SKM-1 (cell line): Measurements from ENCODE around the gene SNRK.
A peak's percentile ranks its signal among the peaks of the same experiment; 100 is the strongest.
"Not testable (repeated sequence)": the region's sequence is repeated elsewhere in the genome, so short reads cannot be mapped to it uniquely, and the experiment has no call there.

Experiments
- DNase-seq: peaks from one replicate; lab custom pipeline; 2025; ENCODE audit not compliant: unreplicated experiment; lab: John Stamatoyannopoulos, UW

The SNRK gene

GRCh38 chr3:43345877-43346276, 59.5 kb downstream of the SNRK start:
- no peak for DNase-seq

DNA sequence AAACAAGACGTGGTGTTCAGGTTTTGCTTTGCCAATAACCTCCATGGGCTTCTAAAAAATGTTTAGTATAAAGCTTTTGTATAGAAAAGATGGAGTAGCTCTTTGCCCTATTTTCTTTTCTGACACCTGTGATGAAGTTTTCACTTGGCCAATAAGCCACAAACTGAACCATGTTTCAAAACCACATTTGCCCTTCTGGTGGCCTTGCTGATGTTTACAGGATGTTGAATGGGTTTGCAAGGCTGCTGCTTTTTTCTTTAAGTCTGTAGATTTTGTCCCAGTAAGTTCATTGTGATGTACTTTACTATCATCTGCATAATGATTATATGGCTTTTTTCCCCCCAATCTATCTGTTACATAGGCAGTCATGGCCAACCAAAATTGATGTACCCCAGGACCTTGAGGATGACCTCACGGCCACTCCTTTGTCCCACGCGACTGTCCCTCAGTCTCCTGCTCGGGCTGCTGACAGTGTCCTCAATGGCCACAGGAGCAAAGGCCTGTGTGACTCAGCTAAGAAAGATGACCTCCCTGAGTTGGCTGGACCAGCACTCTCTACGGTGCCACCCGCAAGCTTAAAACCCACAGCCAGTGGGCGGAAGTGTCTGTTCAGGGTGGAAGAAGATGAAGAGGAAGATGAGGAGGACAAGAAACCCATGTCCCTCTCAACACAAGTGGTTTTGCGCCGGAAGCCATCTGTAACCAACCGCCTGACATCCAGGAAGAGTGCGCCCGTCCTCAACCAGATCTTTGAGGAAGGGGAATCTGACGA, 60.8 kb downstream of the SNRK start:
- DNase-seq = no peak

DNA sequence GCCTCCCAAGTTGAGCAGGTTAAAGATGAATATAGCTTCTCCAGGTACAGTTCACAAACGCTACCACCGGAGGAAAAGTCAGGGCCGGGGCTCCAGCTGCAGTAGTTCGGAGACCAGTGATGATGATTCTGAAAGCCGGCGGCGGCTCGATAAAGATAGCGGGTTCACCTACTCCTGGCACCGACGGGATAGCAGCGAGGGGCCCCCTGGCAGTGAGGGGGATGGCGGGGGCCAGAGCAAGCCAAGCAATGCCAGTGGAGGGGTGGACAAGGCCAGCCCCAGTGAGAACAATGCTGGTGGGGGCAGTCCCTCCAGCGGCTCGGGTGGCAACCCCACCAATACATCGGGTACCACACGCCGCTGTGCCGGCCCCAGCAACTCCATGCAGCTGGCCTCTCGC, 61.4 kb downstream of the SNRK start:
- DNase-seq = no peak

- DNase-seq = no peak
Observed at GRCh38 chr3:43348350-43348749, 62.0 kb downstream of the SNRK start.

DNA sequence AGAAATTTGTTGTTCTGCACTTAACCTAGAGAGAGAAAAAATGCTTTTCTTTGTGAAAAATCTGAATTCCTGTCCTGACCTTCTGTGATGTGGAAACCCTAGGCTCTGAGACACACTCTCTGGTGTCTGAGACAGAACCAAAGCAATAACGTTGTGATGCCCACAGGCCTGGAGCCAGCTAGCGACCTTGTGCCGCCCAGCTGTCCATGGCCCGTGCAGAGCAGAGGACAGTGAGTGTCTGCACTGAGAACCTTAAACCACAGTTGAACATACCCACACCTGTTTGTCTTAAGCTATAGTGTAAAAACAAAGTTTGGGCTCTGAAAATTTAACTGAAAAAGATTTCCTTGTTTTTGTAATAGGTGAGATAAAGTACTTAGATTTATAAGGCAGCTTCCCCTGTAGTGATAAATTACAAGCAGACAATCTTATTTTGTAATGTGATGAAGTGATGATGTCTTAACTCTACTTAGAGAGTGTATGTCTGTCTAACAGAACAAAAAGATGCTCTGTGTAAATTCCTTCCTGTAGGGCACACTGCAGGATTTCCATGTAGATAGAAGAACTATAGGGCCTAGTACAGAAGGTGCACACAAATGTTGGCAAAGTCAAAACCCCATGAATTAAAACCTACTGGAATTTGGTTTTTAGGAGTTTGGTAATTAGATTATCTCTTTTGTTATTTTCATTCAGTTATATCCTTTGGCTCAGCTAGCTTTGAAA, 62.7 kb downstream of the SNRK start:
- no peak for DNase-seq

DNA sequence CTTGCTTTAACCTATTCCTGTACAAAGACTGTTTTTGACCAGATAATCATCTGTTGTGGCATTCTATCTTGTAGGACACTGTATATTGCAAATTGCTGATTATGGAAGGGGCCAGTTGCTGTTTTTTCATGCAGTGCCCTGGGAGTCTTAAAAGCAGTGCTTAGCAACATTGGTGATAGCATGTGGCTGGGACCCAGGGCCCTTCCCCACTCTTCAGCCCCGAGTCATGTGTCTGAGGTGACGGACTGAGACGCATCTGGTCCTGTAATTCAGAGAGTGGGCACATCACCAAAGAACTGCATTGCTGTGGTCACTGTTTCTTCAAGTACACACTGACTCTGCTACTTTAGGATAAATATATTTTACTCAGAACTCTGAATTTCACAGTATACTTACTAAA, 63.4 kb downstream of the SNRK start:
- no peak for DNase-seq

GRCh38 chr3:43353393-43353792, 67.1 kb downstream of the SNRK start:
- DNase-seq = no peak

DNA sequence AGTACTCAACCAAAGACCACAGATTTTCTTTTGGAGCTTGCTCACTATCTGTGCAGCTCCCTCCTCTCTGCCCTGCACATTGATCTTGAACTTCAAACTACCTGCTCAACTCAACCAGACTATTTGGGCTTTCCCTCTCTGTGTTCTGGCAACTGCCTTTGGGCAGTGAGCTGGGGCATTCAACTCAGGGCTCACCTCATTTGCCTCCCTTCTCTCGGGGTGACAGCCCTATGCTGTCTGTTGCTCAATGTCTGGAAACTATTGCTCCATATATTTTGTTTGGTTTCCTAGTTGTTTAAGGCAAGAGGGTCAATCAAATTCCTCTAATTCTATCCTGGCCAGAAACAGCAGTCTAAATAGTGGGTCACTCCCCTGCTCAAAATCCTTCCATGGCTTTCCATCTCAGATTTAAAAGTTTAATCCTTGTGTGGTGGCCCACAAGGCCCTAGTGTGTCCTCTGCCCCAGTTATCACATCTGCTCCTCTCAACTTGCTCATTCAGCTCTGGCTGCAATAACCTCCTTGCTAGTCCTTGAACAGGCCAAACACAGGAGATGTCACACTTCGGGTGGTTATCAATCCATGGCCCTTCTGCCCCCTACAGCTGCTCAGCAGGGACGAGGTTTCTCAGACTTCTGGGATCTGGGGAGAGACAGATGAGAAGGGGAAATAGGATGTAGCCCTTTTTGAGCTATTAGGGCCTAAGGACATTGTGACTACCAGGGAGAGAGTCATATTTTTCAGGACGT, 67.8 kb downstream of the SNRK start:
- no peak for DNase-seq

DNA sequence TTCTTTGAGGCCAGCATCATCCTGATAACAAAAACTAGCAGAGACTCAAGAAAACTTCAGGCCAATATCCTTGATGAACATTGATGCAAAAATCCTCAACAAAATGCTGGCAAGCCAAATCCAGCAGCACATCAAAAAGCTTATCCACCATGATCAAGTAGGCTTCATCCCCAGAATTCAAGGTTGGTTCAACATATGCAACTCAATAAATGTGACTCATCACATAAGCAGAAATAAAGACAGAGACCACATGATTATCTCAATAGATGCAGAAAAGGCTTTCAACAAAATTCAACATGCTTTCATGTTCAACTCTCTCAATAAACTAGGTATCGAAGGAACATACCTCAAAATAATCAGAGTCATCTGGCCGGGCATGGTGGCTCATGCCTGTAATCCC, 69.7 kb downstream of the SNRK start:
- not testable (repeated sequence) for DNase-seq

DNA sequence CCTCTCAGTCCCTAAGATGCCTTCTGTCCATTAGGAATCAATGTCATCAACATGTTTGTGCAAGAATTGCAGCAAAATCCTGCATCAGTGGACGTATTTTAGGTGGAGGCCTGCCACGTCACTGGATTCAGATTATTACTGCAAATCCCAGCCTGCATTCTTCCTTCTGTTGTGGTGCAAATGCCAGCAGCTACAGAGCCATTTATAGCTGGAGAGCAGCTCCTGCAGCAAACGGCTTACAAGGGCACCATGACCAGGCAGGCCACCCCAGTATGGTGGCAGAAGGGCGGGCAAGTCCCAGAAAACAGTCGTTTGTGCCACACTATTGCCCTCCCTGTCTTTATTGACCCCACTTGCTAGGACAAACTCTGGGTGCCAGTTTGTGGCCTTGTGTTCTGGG, 74.7 kb downstream of the SNRK start:
- DNase-seq = no peak

GRCh38 chr3:43362183-43362582, 75.8 kb downstream of the SNRK start:
- no peak for DNase-seq

GRCh38 chr3:43362961-43363360, 76.6 kb downstream of the SNRK start:
- DNase-seq = no peak

DNA sequence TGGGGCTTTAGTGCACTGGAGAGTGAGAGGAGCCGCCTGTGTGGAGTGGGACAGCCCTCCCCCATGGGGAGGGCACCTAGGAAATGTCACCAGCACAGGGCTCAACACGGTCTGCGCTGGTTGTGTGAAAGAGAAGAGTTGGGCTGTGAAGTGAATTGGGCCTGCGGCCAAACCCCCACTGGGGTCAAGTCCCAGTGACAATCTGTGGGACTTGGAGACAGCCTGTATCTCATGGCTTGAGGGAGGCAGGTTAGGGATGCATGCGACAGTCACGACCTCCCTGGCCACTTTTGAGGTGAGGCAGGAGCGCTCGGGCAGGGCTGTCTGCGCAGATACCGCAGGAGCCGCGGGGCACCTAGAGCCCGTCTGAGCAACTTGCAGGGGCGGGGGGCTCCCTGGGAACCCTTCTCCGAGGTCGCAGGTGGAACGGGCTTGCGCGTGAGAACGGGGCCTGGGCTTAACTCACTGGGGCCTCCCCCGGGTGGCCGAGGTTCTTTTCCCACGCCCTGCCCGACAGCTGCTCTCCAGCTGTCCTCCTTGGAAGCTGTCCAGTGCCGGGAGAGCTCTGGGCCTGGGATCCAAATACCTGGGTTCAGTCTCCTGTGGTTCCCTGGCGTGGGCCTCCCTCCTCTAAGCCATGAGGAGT, 77.4 kb downstream of the SNRK start:
- no peak for DNase-seq

DNA sequence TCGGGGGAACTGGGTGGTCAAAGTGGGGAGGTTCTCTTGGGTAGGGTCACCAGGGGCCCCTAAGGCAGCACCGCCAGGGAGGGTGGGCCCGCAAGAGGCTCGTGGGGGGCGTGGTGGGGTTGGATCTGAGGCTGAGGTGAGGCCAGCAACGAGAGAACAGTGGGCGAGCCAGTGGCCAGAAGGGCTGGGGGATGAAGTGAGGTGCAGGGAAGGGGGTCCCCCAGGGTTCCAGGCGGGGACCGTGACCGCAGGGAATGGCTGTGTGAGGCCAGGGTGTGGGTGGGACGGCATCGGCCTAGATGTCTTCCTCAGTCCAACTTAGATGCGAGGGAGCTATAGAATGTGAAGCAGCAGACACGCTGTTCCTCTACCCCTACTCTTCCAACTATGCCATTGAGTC, 78.2 kb downstream of the SNRK start:
- no peak for DNase-seq

DNA sequence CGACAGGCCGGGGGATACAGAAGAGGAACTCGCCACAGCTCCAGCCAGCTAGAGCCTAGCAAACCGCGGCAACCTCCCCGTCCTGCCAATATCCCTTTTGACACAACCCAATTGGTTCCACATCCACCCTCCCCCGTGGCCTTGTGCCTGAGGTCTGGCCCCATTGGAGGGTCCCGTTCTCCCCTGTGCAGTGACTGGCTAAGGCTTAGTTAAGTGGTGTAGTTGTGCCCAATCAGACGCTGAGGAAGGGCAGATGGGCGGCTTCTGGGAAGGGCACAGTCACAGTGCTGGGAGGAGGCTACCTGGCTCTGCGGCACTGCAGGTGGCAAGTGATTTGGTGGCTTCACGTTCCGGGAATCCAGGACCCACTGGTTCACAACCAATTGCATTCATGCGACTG, 78.6 kb downstream of the SNRK start:
- no peak for DNase-seq

- no peak for DNase-seq
Observed at GRCh38 chr3:43365601-43366305, 79.4 kb downstream of the SNRK start.

- DNase-seq = no peak
Observed at GRCh38 chr3:43366481-43366880, 80.1 kb downstream of the SNRK start.

- DNase-seq = no peak
Observed at GRCh38 chr3:43366885-43367284, 80.5 kb downstream of the SNRK start.

DNA sequence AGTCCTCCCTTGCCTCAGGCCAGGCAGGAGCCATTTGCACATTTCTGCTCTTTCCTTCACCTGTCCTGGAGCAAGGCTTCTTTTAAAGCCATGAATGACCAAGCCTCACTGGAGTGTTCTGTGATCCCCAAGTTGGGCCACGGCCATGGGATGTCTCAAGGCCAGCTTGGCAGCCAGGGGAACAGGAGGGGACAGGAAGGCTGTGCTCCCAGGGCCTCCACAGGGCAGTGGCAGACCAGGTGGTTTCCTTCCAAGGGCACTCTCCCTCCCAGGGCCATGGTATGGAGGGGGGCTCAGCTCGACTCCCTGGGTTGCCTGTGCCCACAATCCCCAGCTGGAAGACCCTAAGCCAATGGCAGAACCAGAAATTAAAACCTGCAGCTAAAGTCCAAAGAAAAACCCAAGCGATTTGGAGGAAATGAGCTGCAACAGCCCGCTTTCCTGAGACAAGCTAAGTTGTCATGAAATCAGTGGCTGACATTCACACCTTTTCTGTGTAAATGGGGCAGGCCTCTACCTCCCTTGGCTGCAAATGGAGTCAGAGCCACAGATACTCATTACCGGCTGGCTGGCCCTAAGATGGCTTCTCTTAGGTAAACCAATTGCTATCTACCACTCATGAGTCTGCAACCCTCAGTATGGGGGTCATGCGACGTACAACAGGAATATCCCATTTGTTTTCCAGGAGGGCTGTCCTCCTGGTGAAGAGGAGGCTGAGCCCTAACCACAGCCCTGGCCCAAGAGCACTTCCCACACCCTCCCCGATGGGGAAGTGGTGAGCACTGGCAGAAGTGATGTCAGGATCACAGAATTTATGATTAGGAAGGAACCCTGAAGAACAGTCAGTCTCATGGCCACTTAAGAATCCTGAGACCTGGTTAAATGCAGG, 83.3 kb downstream of the SNRK start:
- peak; percentile 50 for DNase-seq
